NT2/D1 (cell line): ENCODE results near the gene PSEN1.

Experiments used
- DNase-seq: peaks from one replicate; pipeline ENCODE4 v3.0.0-alpha.2; 2011; ENCODE audit warnings: low read depth, low spot score
- H3K27me3 ChIP-seq: 2 replicates; pipeline ENCODE4 v1.6.0; 2011; ENCODE audit warnings: mild to moderate bottlenecking; ENCODE audit not compliant: insufficient read length, insufficient read depth
- H3K36me3 ChIP-seq: 2 replicates; pipeline ENCODE4 v1.6.1; 2011; ENCODE audit warnings: mild to moderate bottlenecking, low read length, mixed read lengths; ENCODE audit not compliant: insufficient read depth, insufficient read length
- H3K4me1 ChIP-seq: 2 replicates; pipeline ENCODE4 v1.5.1; 2011; ENCODE audit not compliant: insufficient read depth, insufficient read length
- H3K4me3 ChIP-seq: 2 replicates; pipeline ENCODE4 v1.5.1; 2011; ENCODE audit warnings: low read depth; ENCODE audit not compliant: insufficient read length
- H3K9ac ChIP-seq: 2 replicates; pipeline ENCODE4 v1.6.0; 2011; ENCODE audit warnings: low read depth; ENCODE audit not compliant: insufficient read length
- H3K9me3 ChIP-seq: 2 replicates; pipeline ENCODE4 v1.5.1; 2011; ENCODE audit warnings: mild to moderate bottlenecking, low read length; ENCODE audit not compliant: insufficient read depth
- SUZ12 ChIP-seq: IDR thresholded peaks from 2 replicates; pipeline ENCODE4 v1.6.1; 2011; ENCODE audit not compliant: insufficient read length, insufficient read depth; ENCODE audit errors: extremely low read depth
- YY1 ChIP-seq: IDR thresholded peaks from 2 replicates; pipeline ENCODE4 v1.6.1; 2011; ENCODE audit not compliant: insufficient read length, insufficient read depth
- ZNF274 ChIP-seq: IDR thresholded peaks from 2 replicates; pipeline ENCODE4 v1.6.1; 2011; ENCODE audit warnings: mild to moderate bottlenecking, low read depth, low read length

Gene PSEN1

GRCh38 chr14:73272393-73272792 lies 136.1 kb downstream of the PSEN1 start:
- no peaks in the 10 kb centered on the region for H3K9me3 ChIP-seq
- no peak for TF ChIP-seq YY1
- no peak for TF ChIP-seq SUZ12
- TF ChIP-seq ZNF274: no peak
- no peak overlapping the region for H3K9ac ChIP-seq
- H3K4me3 ChIP-seq: no peak overlapping the region
- no peak for DNase-seq
- H3K36me3 ChIP-seq: peaks cover 40% of the 10 kb centered on the region
- H3K27me3 ChIP-seq: no peaks in the 10 kb centered on the region
- H3K4me1 ChIP-seq: peaks cover 2% of the 10 kb centered on the region
